COR-L47 (cell line): ENCODE results near the gene BTBD1.
"Not testable (repeated sequence)": the region's sequence is repeated elsewhere in the genome, so short reads cannot be mapped to it uniquely, and the experiment has no call there.

Experiments
- DNase-seq: peaks from one replicate; lab custom pipeline; 2025; lab: John Stamatoyannopoulos, UW

Gene BTBD1

GRCh38 chr15:83094583-83094982, 27.5 kb upstream of the BTBD1 start:
- no peak for DNase-seq

GRCh38 chr15:83092309-83092976, 25.4 kb upstream of the BTBD1 start:
- DNase-seq = no peak

- not testable (repeated sequence) for DNase-seq
Measured at GRCh38 chr15:83091965-83092308, 24.9 kb upstream of the BTBD1 start.

GRCh38 chr15:83090465-83090864, 23.4 kb upstream of the BTBD1 start:
- no peak for DNase-seq

GRCh38 chr15:83088876-83089275, 21.8 kb upstream of the BTBD1 start:
- no peak for DNase-seq

GRCh38 chr15:83087576-83087975, 20.5 kb upstream of the BTBD1 start:
- no peak for DNase-seq

- not testable (repeated sequence) for DNase-seq
Measured at GRCh38 chr15:83085864-83086552, 19.0 kb upstream of the BTBD1 start.

- DNase-seq = not testable (repeated sequence)
Measured at GRCh38 chr15:83085461-83085860, 18.4 kb upstream of the BTBD1 start.

- DNase-seq = no peak
Measured at GRCh38 chr15:83082730-83083386, 15.8 kb upstream of the BTBD1 start.

- DNase-seq = no peak
Measured at GRCh38 chr15:83081256-83082014, 14.4 kb upstream of the BTBD1 start.

GRCh38 chr15:83078712-83079111, 11.7 kb upstream of the BTBD1 start:
- no peak for DNase-seq

GRCh38 chr15:83077491-83078230, 10.6 kb upstream of the BTBD1 start:
- no peak for DNase-seq

- not testable (repeated sequence) for DNase-seq
Measured at GRCh38 chr15:83069211-83069642, 2.2 kb upstream of the BTBD1 start.

GRCh38 chr15:83068054-83068453, 1.0 kb upstream of the BTBD1 start:
- DNase-seq = no peak

GRCh38 chr15:83067638-83067962, 548 bp upstream of the BTBD1 start:
- DNase-seq = no peak

GRCh38 chr15:83066034-83066733, 868 bp downstream of the BTBD1 start:
- DNase-seq = no peak

GRCh38 chr15:83065431-83065830, 1.6 kb downstream of the BTBD1 start:
- no peak for DNase-seq

- no peak for DNase-seq
Measured at GRCh38 chr15:83064859-83065258, 2.2 kb downstream of the BTBD1 start.

GRCh38 chr15:83063551-83063950, 3.5 kb downstream of the BTBD1 start:
- DNase-seq = no peak

GRCh38 chr15:83062768-83063180, 4.3 kb downstream of the BTBD1 start:
- no peak for DNase-seq

GRCh38 chr15:83061680-83062079, 5.4 kb downstream of the BTBD1 start:
- no peak for DNase-seq
